Activated T-cell treated with anti-CD3 and anti-CD28 coated beads, Interleukin-2, amount 50 U/mL, for 72 hours (primary cell): ENCODE measurements around the gene STXBP3. TPM values are rescaled to one million over a fixed set of nuclear protein-coding genes. Genes with fewer than 3 reads are reported as not detected.
"Not testable (repeated sequence)": the region's sequence is repeated elsewhere in the genome, so short reads cannot be mapped to it uniquely, and the experiment has no call there.

Source experiments
- ATAC-seq, 2 donors: fragments of 150-1000 bp; cut with Tn5 transposase; replicated peaks in 1 of 2; 2 replicates each; pipeline ENCODE4 v1.10.0; 2021; ENCODE audit warnings: moderate library complexity in 2 of 2, mild to moderate bottlenecking in 1 of 2
- DNase-seq, 2 donors: peaks; one replicate each; pipeline ENCODE4 v3.0.0; 2021 to 2022; ENCODE audit warnings: mixed read lengths in 1 of 2
- H3K27ac Mint-ChIP-seq: one replicate; pipeline ENCODE4 v1.8.0; 2022; ENCODE audit warnings: mild to moderate bottlenecking, moderate library complexity, mixed read lengths
- H3K27me3 Mint-ChIP-seq: one replicate; pipeline ENCODE4 v1.8.0; 2022; ENCODE audit warnings: low read depth, mixed read lengths
- H3K36me3 Mint-ChIP-seq, 2 donors: one replicate each; pipeline ENCODE4 v1.8.0; 2022; ENCODE audit warnings: mixed read lengths in 2 of 2, mild to moderate bottlenecking in 1 of 2; ENCODE audit not compliant: insufficient read depth in 2 of 2
- H3K4me1 Mint-ChIP-seq: one replicate; pipeline ENCODE4 v1.8.0; 2022; ENCODE audit warnings: low read depth, mixed read lengths
- H3K4me3 Mint-ChIP-seq, 2 donors: one replicate each; pipeline ENCODE4 v1.8.0; 2022; ENCODE audit warnings: mild to moderate bottlenecking in 2 of 2, mixed read lengths in 2 of 2, moderate library complexity in 2 of 2
- H3K9me3 Mint-ChIP-seq, 2 donors: one replicate each; pipeline ENCODE4 v1.8.0; 2022; ENCODE audit warnings: mixed read lengths in 2 of 2
- total RNA-seq, 2 donors: library from RNA; stranded (reverse); gene quantifications; one replicate each; pipeline ENCODE4 v1.2.3, GENCODE V29; 2022

The STXBP3 gene
- total RNA-seq: 10 to 100 TPM; 45.0 to 45.5 TPM

GRCh38 chr1:108746382-108747170 lies at the start of gene STXBP3:
Gene STXBP3 (plus strand): TSS chr1:108746674. CDS start chr1:108746738, 64 bp downstream.
- peak within 1 kb of the TSS; percentile 99 to 100 for H3K4me3 Mint-ChIP-seq
- peak; percentile 100 for DNase-seq
- peaks cover 6 to 10% of the 10 kb centered on the region in 2 donors for H3K36me3 Mint-ChIP-seq
- H3K9me3 Mint-ChIP-seq: no peaks in the 10 kb centered on the region
- H3K27ac Mint-ChIP-seq: peak within 1 kb of the TSS; percentile 99
- ATAC-seq: peak; percentile 94 to 96
- peaks cover 8% of the 10 kb centered on the region for H3K27me3 Mint-ChIP-seq
- peaks cover 46% of the 10 kb centered on the region for H3K4me1 Mint-ChIP-seq

GRCh38 chr1:108699375-108700332 lies 46.8 kb upstream of the STXBP3 start:
- Mint-ChIP-seq H3K4me3 (peak overlapping the region; percentile 66 to 74), H3K27me3 (no peaks in the 10 kb centered on the region), H3K9me3 (no peaks in the 10 kb centered on the region), H3K4me1 (peaks cover 59% of the 10 kb centered on the region), H3K27ac (peak overlapping the region; percentile 93), H3K36me3 (peaks cover 17 to 49% of the 10 kb centered on the region in 2 donors)
- DNase-seq: no peak
- no peak for ATAC-seq

GRCh38 chr1:108701176-108701849 lies 45.2 kb upstream of the STXBP3 start:
- H3K27me3 Mint-ChIP-seq: no peaks in the 10 kb centered on the region
- no peak for DNase-seq
- peak overlapping the region; percentile 8 for H3K27ac Mint-ChIP-seq
- H3K4me3 Mint-ChIP-seq: no peak overlapping the region
- peaks cover 15 to 38% of the 10 kb centered on the region in 2 donors for H3K36me3 Mint-ChIP-seq
- no peaks in the 10 kb centered on the region for H3K9me3 Mint-ChIP-seq
- ATAC-seq: no peak
- H3K4me1 Mint-ChIP-seq: peaks cover 57% of the 10 kb centered on the region

- ATAC-seq, H3K9me3 Mint-ChIP-seq, H3K27me3 Mint-ChIP-seq, H3K27ac Mint-ChIP-seq, H3K4me3 Mint-ChIP-seq, DNase-seq: not testable (repeated sequence)
- Mint-ChIP-seq H3K36me3 (peaks cover 15 to 32% of the 10 kb centered on the region in 2 donors), H3K4me1 (peaks cover 54% of the 10 kb centered on the region)
Observed at GRCh38 chr1:108702109-108702508, 44.4 kb upstream of the STXBP3 start.

GRCh38 chr1:108703939-108704338 lies 42.5 kb upstream of the STXBP3 start:
- H3K27ac Mint-ChIP-seq: peak overlapping the region; percentile 80
- no peaks in the 10 kb centered on the region for H3K27me3 Mint-ChIP-seq
- ATAC-seq (peak; percentile 78 to 86), DNase-seq (peak; percentile 22 to 50)
- H3K4me1 Mint-ChIP-seq: peaks cover 39% of the 10 kb centered on the region
- peaks cover 11 to 17% of the 10 kb centered on the region in 2 donors for H3K36me3 Mint-ChIP-seq
- no peaks in the 10 kb centered on the region for H3K9me3 Mint-ChIP-seq
- peak overlapping the region; percentile 55 to 60 for H3K4me3 Mint-ChIP-seq

GRCh38 chr1:108704496-108704895 lies 42.0 kb upstream of the STXBP3 start:
- Mint-ChIP-seq H3K4me3 (peak overlapping the region in 1 of 2 donors; percentile 60), H3K4me1 (peaks cover 36% of the 10 kb centered on the region), H3K9me3 (no peaks in the 10 kb centered on the region), H3K36me3 (peaks cover 6 to 12% of the 10 kb centered on the region in 2 donors), H3K27me3 (no peaks in the 10 kb centered on the region), H3K27ac (peak overlapping the region; percentile 80)
- ATAC-seq (no peak), DNase-seq (peak in 1 of 2 donors; percentile 8)

- no peak overlapping the region for H3K4me3 Mint-ChIP-seq
- DNase-seq: no peak
- H3K27me3 Mint-ChIP-seq: no peaks in the 10 kb centered on the region
- H3K27ac Mint-ChIP-seq: no peak overlapping the region
- ATAC-seq: no peak
- peaks cover 0 to 2% of the 10 kb centered on the region in 2 donors for H3K36me3 Mint-ChIP-seq
- no peaks in the 10 kb centered on the region for H3K9me3 Mint-ChIP-seq
- H3K4me1 Mint-ChIP-seq: peaks cover 33% of the 10 kb centered on the region
Observed at GRCh38 chr1:108706643-108707042, 39.8 kb upstream of the STXBP3 start.

- Mint-ChIP-seq H3K4me3 (no peak overlapping the region), H3K9me3 (no peaks in the 10 kb centered on the region), H3K4me1 (peaks cover 23% of the 10 kb centered on the region), H3K36me3 (no peaks in the 10 kb centered on the region), H3K27me3 (no peaks in the 10 kb centered on the region), H3K27ac (peak overlapping the region; percentile 38)
- ATAC-seq: peak; percentile 72
- DNase-seq: peak; percentile 69 to 71
Observed at GRCh38 chr1:108708691-108709660, 37.5 kb upstream of the STXBP3 start.

- no peak within 1 kb of the TSS for H3K4me3 Mint-ChIP-seq
- ATAC-seq (no peak), DNase-seq (no peak)
- H3K36me3 Mint-ChIP-seq: no peaks in the 10 kb centered on the region
- H3K27ac Mint-ChIP-seq: no peak within 1 kb of the TSS
- no peaks in the 10 kb centered on the region for H3K27me3 Mint-ChIP-seq
- H3K9me3 Mint-ChIP-seq: no peaks in the 10 kb centered on the region
- peaks cover 5% of the 10 kb centered on the region for H3K4me1 Mint-ChIP-seq
Observed at GRCh38 chr1:108712606-108713150, 33.8 kb upstream of the STXBP3 start, which contains the start of gene FNDC7. Gene FNDC7 (plus strand): TSS chr1:108712908. CDS start chr1:108712934, 26 bp downstream.

- H3K9me3 Mint-ChIP-seq: no peaks in the 10 kb centered on the region
- no peaks in the 10 kb centered on the region for H3K27me3 Mint-ChIP-seq
- no peak for ATAC-seq
- H3K36me3 Mint-ChIP-seq: no peaks in the 10 kb centered on the region
- H3K4me1 Mint-ChIP-seq: peaks cover 4% of the 10 kb centered on the region
- no peak overlapping the region for H3K27ac Mint-ChIP-seq
- H3K4me3 Mint-ChIP-seq: no peak overlapping the region
- no peak for DNase-seq
Observed at GRCh38 chr1:108715932-108716331, 30.5 kb upstream of the STXBP3 start.

- no peak for ATAC-seq
- Mint-ChIP-seq H3K4me1 (peaks cover 4% of the 10 kb centered on the region), H3K9me3 (no peaks in the 10 kb centered on the region), H3K27ac (no peak overlapping the region), H3K27me3 (no peaks in the 10 kb centered on the region), H3K4me3 (no peak overlapping the region), H3K36me3 (no peaks in the 10 kb centered on the region)
- DNase-seq: no peak
Observed at GRCh38 chr1:108716437-108717230, 29.8 kb upstream of the STXBP3 start.
